ENCODE measurements around the gene ERC2. TPM values are rescaled to one million over a fixed set of nuclear protein-coding genes. Genes with fewer than 3 reads are reported as not detected.
A peak's percentile ranks its signal among the peaks of the same experiment; 100 is the strongest.

Gene ERC2
- total RNA-seq, 2 experiments from 2014 or later, result not detected

GRCh38 chr3:56467108-56467507, 1.2 kb downstream of the ERC2 start:
- no peak for ATAC-seq (ENCODE audit: low read depth)
- POLR2A ChIA-PET, result no interaction called here
- Mint-ChIP-seq H3K9me3 (no peaks in the 10 kb centered on the region), H3K27me3 (peaks cover 52% of the 10 kb centered on the region), H3K27ac (no peak overlapping the region), H3K4me3 (peak overlapping the region; percentile 77), H3K4me1 (peaks cover 4% of the 10 kb centered on the region), H3K36me3 (no peaks in the 10 kb centered on the region)
- DNase-seq, result no peak

GRCh38 chr3:56459719-56460118, 8.5 kb downstream of the ERC2 start:
- H3K4me1 Mint-ChIP-seq, result no peaks in the 10 kb centered on the region
- ATAC-seq (ENCODE audit: low read depth) (no peak), DNase-seq (no peak)
- H3K9me3 Mint-ChIP-seq, result no peaks in the 10 kb centered on the region
- H3K36me3 Mint-ChIP-seq, result no peaks in the 10 kb centered on the region
- H3K4me3 Mint-ChIP-seq, result no peak overlapping the region
- H3K27me3 Mint-ChIP-seq, result peaks cover 30% of the 10 kb centered on the region
- POLR2A ChIA-PET, result no interaction called here
- no peak overlapping the region for H3K27ac Mint-ChIP-seq

- Mint-ChIP-seq H3K4me3 (no peak overlapping the region), H3K4me1 (no peaks in the 10 kb centered on the region), H3K36me3 (no peaks in the 10 kb centered on the region), H3K9me3 (no peaks in the 10 kb centered on the region), H3K27ac (no peak overlapping the region), H3K27me3 (peaks cover 24% of the 10 kb centered on the region)
- no peak for ATAC-seq (ENCODE audit: low read depth)
- POLR2A ChIA-PET, result no interaction called here
- no peak for DNase-seq
These were observed 9.2 kb downstream of the ERC2 start for GRCh38 chr3:56459104-56459496.

- Mint-ChIP-seq H3K27ac (no peak overlapping the region), H3K9me3 (no peaks in the 10 kb centered on the region), H3K36me3 (no peaks in the 10 kb centered on the region), H3K27me3 (peaks cover 24% of the 10 kb centered on the region), H3K4me1 (no peaks in the 10 kb centered on the region), H3K4me3 (no peak overlapping the region)
- ATAC-seq (ENCODE audit: low read depth) (no peak), DNase-seq (no peak)
- POLR2A ChIA-PET, result no interaction called here
These were observed 9.7 kb downstream of the ERC2 start for GRCh38 chr3:56458496-56459103.

GRCh38 chr3:56456117-56456516, 12.2 kb downstream of the ERC2 start:
- H3K36me3 Mint-ChIP-seq, result no peaks in the 10 kb centered on the region
- H3K27ac Mint-ChIP-seq, result no peak overlapping the region
- peaks cover 29% of the 10 kb centered on the region for H3K27me3 Mint-ChIP-seq
- ATAC-seq (ENCODE audit: low read depth), result no peak
- no peak overlapping the region for H3K4me3 Mint-ChIP-seq
- POLR2A ChIA-PET, result interaction anchor here (0.6 kb wide), 1 partner anchor 13 kb away, joined by 3 read pairs; no protein-coding TSS in a partner anchor
- no peaks in the 10 kb centered on the region for H3K4me1 Mint-ChIP-seq
- DNase-seq, result no peak
- no peaks in the 10 kb centered on the region for H3K9me3 Mint-ChIP-seq

GRCh38 chr3:56453011-56453410, 15.3 kb downstream of the ERC2 start:
- no peak overlapping the region for H3K4me3 Mint-ChIP-seq
- peaks cover 19% of the 10 kb centered on the region for H3K27me3 Mint-ChIP-seq
- no peaks in the 10 kb centered on the region for H3K36me3 Mint-ChIP-seq
- H3K9me3 Mint-ChIP-seq, result no peaks in the 10 kb centered on the region
- no peak overlapping the region for H3K27ac Mint-ChIP-seq
- DNase-seq (no peak), ATAC-seq (ENCODE audit: low read depth) (no peak)
- POLR2A ChIA-PET, result no interaction called here
- no peaks in the 10 kb centered on the region for H3K4me1 Mint-ChIP-seq

- DNase-seq (no peak), ATAC-seq (ENCODE audit: low read depth) (no peak)
These were observed 16.2 kb downstream of the ERC2 start for GRCh38 chr3:56452085-56452484.

GRCh38 chr3:56443372-56443771, 24.9 kb downstream of the ERC2 start:
- no peak for ATAC-seq (ENCODE audit: low read depth)

More at GRCh38 chr3:56452085-56452484, 16.2 kb downstream of the ERC2 start:
- H3K27me3 Mint-ChIP-seq, result peaks cover 12% of the 10 kb centered on the region
- no peaks in the 10 kb centered on the region for H3K36me3 Mint-ChIP-seq
- H3K4me3 Mint-ChIP-seq, result no peak overlapping the region
- no peak overlapping the region for H3K27ac Mint-ChIP-seq
- no peaks in the 10 kb centered on the region for H3K9me3 Mint-ChIP-seq
- no peaks in the 10 kb centered on the region for H3K4me1 Mint-ChIP-seq
- POLR2A ChIA-PET, result no interaction called here

GRCh38 chr3:56428667-56429066, 39.6 kb downstream of the ERC2 start:
- peaks cover 17% of the 10 kb centered on the region for H3K27me3 Mint-ChIP-seq

More at GRCh38 chr3:56443372-56443771, 24.9 kb downstream of the ERC2 start:
- no peaks in the 10 kb centered on the region for H3K4me1 Mint-ChIP-seq
- POLR2A ChIA-PET, result no interaction called here
- H3K36me3 Mint-ChIP-seq, result no peaks in the 10 kb centered on the region
- H3K27me3 Mint-ChIP-seq, result no peaks in the 10 kb centered on the region
- DNase-seq, result no peak
- H3K4me3 Mint-ChIP-seq, result no peak overlapping the region
- no peak overlapping the region for H3K27ac Mint-ChIP-seq
- peaks cover 3% of the 10 kb centered on the region for H3K9me3 Mint-ChIP-seq

GRCh38 chr3:56424885-56425284, 43.4 kb downstream of the ERC2 start:
- Mint-ChIP-seq H3K4me1 (no peaks in the 10 kb centered on the region), H3K9me3 (no peaks in the 10 kb centered on the region), H3K4me3 (no peak overlapping the region), H3K27ac (no peak overlapping the region), H3K36me3 (no peaks in the 10 kb centered on the region), H3K27me3 (peaks cover 12% of the 10 kb centered on the region)
- no peak for ATAC-seq (ENCODE audit: low read depth)
- POLR2A ChIA-PET, result no interaction called here
- no peak for DNase-seq

More at GRCh38 chr3:56428667-56429066, 39.6 kb downstream of the ERC2 start:
- no peaks in the 10 kb centered on the region for H3K36me3 Mint-ChIP-seq
- H3K4me1 Mint-ChIP-seq, result no peaks in the 10 kb centered on the region
- DNase-seq, result no peak
- no peak overlapping the region for H3K27ac Mint-ChIP-seq
- no peak for ATAC-seq (ENCODE audit: low read depth)
- POLR2A ChIA-PET, result no interaction called here
- no peaks in the 10 kb centered on the region for H3K9me3 Mint-ChIP-seq
- H3K4me3 Mint-ChIP-seq, result no peak overlapping the region

- ATAC-seq (ENCODE audit: low read depth), result no peak
- Mint-ChIP-seq H3K27me3 (peaks cover 12% of the 10 kb centered on the region), H3K4me1 (no peaks in the 10 kb centered on the region), H3K36me3 (no peaks in the 10 kb centered on the region), H3K27ac (no peak overlapping the region), H3K4me3 (no peak overlapping the region), H3K9me3 (no peaks in the 10 kb centered on the region)
- POLR2A ChIA-PET, result no interaction called here
- no peak for DNase-seq
These were observed 43.9 kb downstream of the ERC2 start for GRCh38 chr3:56424336-56424735.

- ATAC-seq (ENCODE audit: low read depth), result no peak
- H3K27me3 Mint-ChIP-seq, result peaks cover 6% of the 10 kb centered on the region
- DNase-seq, result no peak
- POLR2A ChIA-PET, result no interaction called here
- no peak overlapping the region for H3K27ac Mint-ChIP-seq
- H3K9me3 Mint-ChIP-seq, result no peaks in the 10 kb centered on the region
- no peaks in the 10 kb centered on the region for H3K4me1 Mint-ChIP-seq
- no peak overlapping the region for H3K4me3 Mint-ChIP-seq
- no peaks in the 10 kb centered on the region for H3K36me3 Mint-ChIP-seq
These were observed 44.6 kb downstream of the ERC2 start for GRCh38 chr3:56423661-56424099.

- POLR2A ChIA-PET, result no interaction called here
These were observed 46.0 kb downstream of the ERC2 start for GRCh38 chr3:56422316-56422715.

GRCh38 chr3:56421205-56421604, 47.1 kb downstream of the ERC2 start:
- Mint-ChIP-seq H3K9me3 (no peaks in the 10 kb centered on the region), H3K4me3 (no peak overlapping the region), H3K27me3 (peaks cover 2% of the 10 kb centered on the region), H3K27ac (no peak overlapping the region), H3K4me1 (no peaks in the 10 kb centered on the region), H3K36me3 (no peaks in the 10 kb centered on the region)
- ATAC-seq (ENCODE audit: low read depth), result no peak
- no peak for DNase-seq
- POLR2A ChIA-PET, result no interaction called here

More at GRCh38 chr3:56422316-56422715, 46.0 kb downstream of the ERC2 start:
- Mint-ChIP-seq H3K27me3 (peaks cover 2% of the 10 kb centered on the region), H3K4me3 (no peak overlapping the region), H3K9me3 (no peaks in the 10 kb centered on the region), H3K36me3 (no peaks in the 10 kb centered on the region), H3K4me1 (no peaks in the 10 kb centered on the region), H3K27ac (no peak overlapping the region)
- ATAC-seq (ENCODE audit: low read depth) (no peak), DNase-seq (no peak)

Measured in activated naive CD8-positive, alpha-beta T cell treated with anti-CD3 and anti-CD28 coated beads, Interleukin-2, amount 10 ng/mL, durations not matched to agents 7 days and 5 days (primary cell).